Endothelial cell (in vitro differentiated cells): Measurements from ENCODE around the gene KTN1. TPM values are rescaled to one million over a fixed set of nuclear protein-coding genes. Genes with fewer than 3 reads are reported as not detected.

ENCODE experiments used
- DNase-seq: peaks from one replicate; pipeline ENCODE4 v3.0.0; 2021; ENCODE audit warnings: low spot score
- H3K27ac Mint-ChIP-seq: one replicate; pipeline ENCODE4 v1.8.0; 2021; ENCODE audit warnings: mixed read lengths, inconsistent platforms; ENCODE audit not compliant: unreplicated experiment
- H3K27me3 Mint-ChIP-seq: one replicate; pipeline ENCODE4 v1.8.0; 2021; ENCODE audit warnings: mild to moderate bottlenecking, moderate library complexity, mixed read lengths, inconsistent platforms; ENCODE audit not compliant: unreplicated experiment
- H3K36me3 Mint-ChIP-seq: one replicate; pipeline ENCODE4 v1.8.0; 2021; ENCODE audit warnings: mild to moderate bottlenecking, low read depth, mixed read lengths, inconsistent platforms; ENCODE audit not compliant: unreplicated experiment
- H3K4me1 Mint-ChIP-seq: one replicate; pipeline ENCODE4 v1.8.0; 2021; ENCODE audit warnings: mild to moderate bottlenecking, mixed read lengths, inconsistent platforms; ENCODE audit not compliant: unreplicated experiment
- H3K4me3 Mint-ChIP-seq: one replicate; pipeline ENCODE4 v1.8.0; 2021; ENCODE audit warnings: mild to moderate bottlenecking, mixed read lengths, inconsistent platforms; ENCODE audit not compliant: unreplicated experiment
- H3K9me3 Mint-ChIP-seq: one replicate; pipeline ENCODE4 v1.8.0; 2021; ENCODE audit warnings: mixed read lengths, inconsistent platforms; ENCODE audit not compliant: unreplicated experiment
- total RNA-seq: library from RNA; stranded (reverse); fragmentation: NEBNext Ultra II Directional; extraction: Animal tissue kit (Norgen Biotek cat#: 25700); gene quantifications from one replicate; pipeline ENCODE4 v1.2.1, GENCODE V29; 2021; ENCODE audit not compliant: unreplicated experiment
- TF ChIP-seq, protein P1 (sequence below): fragments of 200-600 bp; sonication (generic); IDR thresholded peaks from one replicate; pipeline ENCODE4 v1.5.0; 2021; ENCODE audit warnings: antibody characterized with exemption; ENCODE audit not compliant: unreplicated experiment

Gene KTN1
- total RNA-seq, 1 donor from 2014 or later = 220 TPM

DNA sequence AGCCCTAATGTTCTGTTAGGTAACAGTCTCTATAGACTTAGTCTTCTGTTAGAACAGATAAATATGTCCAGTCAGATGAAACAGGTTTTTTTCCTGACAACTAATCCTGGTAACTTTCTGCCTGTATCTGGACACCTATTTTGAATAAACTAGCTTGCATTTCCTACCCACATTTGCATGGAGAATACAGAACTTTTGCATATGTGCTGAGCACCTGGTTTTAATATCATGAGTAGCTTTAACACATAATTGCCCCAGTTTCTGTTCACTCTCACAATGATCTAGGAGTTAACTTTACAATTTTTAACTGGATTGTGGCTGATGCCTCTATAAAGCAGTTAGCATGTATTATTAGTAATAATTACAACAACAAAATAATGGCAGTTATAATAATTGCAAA, 111.7 kb downstream of the KTN1 start:
- no peak overlapping the region for H3K27ac Mint-ChIP-seq
- no peaks in the 10 kb centered on the region for H3K4me1 Mint-ChIP-seq
- H3K9me3 Mint-ChIP-seq = no peaks in the 10 kb centered on the region
- TF ChIP-seq, protein P1, sequence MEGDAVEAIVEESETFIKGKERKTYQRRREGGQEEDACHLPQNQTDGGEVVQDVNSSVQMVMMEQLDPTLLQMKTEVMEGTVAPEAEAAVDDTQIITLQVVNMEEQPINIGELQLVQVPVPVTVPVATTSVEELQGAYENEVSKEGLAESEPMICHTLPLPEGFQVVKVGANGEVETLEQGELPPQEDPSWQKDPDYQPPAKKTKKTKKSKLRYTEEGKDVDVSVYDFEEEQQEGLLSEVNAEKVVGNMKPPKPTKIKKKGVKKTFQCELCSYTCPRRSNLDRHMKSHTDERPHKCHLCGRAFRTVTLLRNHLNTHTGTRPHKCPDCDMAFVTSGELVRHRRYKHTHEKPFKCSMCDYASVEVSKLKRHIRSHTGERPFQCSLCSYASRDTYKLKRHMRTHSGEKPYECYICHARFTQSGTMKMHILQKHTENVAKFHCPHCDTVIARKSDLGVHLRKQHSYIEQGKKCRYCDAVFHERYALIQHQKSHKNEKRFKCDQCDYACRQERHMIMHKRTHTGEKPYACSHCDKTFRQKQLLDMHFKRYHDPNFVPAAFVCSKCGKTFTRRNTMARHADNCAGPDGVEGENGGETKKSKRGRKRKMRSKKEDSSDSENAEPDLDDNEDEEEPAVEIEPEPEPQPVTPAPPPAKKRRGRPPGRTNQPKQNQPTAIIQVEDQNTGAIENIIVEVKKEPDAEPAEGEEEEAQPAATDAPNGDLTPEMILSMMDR = no peak
- no peak for DNase-seq
- H3K36me3 Mint-ChIP-seq = no peaks in the 10 kb centered on the region
- no peak overlapping the region for H3K4me3 Mint-ChIP-seq
- H3K27me3 Mint-ChIP-seq = no peaks in the 10 kb centered on the region

DNA sequence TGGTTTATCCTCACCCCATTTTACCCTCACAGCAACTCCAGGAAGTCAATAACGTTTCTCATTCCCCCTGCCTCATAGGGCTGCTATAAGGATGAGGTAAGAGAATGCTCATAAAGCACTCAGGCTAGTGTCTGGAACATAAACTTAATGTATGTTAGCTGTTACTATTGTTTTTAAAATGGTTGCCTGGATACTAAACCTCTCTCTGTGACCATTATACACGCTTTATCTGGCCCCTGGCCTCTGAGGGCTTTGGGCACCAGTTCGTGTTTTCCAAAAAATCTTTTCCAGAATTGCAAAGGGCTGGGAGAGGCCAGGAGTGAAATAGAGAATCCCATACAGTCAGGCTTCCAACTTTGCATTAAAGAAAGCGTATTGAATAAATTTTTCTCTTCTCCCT, 113.9 kb downstream of the KTN1 start:
- TF ChIP-seq, protein P1 = no peak
- no peaks in the 10 kb centered on the region for H3K27me3 Mint-ChIP-seq
- no peak for DNase-seq
- H3K9me3 Mint-ChIP-seq = no peaks in the 10 kb centered on the region
- no peak overlapping the region for H3K4me3 Mint-ChIP-seq
- H3K36me3 Mint-ChIP-seq = no peaks in the 10 kb centered on the region
- no peak overlapping the region for H3K27ac Mint-ChIP-seq
- H3K4me1 Mint-ChIP-seq = peaks cover 2% of the 10 kb centered on the region

DNA sequence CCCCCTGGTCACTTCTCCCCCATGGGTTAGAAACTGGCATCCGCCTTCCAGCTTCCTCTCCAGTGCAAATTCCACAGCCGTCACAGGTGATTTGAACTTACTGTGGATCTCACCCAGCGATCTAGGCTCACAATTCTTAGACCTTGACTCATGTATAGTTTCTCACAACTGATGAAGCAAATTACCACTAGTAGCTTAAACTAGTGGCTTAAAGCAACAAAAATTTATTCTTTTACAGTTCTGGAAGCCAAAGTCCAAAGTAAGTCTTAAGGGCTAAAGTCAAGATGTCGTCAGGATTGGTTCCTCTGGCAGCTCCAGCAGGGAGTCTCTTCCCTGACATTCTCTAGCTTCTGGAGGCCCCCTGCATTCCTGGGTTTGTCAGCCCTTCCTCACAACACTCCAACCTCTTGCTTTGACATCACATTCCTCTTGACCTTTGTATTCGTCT, 117.4 kb downstream of the KTN1 start:
- TF ChIP-seq, protein P1 = no peak
- peaks cover 11% of the 10 kb centered on the region for H3K4me1 Mint-ChIP-seq
- no peaks in the 10 kb centered on the region for H3K9me3 Mint-ChIP-seq
- H3K4me3 Mint-ChIP-seq = no peak overlapping the region
- DNase-seq = no peak
- peaks cover 20% of the 10 kb centered on the region for H3K36me3 Mint-ChIP-seq
- H3K27me3 Mint-ChIP-seq = no peaks in the 10 kb centered on the region
- no peak overlapping the region for H3K27ac Mint-ChIP-seq

DNA sequence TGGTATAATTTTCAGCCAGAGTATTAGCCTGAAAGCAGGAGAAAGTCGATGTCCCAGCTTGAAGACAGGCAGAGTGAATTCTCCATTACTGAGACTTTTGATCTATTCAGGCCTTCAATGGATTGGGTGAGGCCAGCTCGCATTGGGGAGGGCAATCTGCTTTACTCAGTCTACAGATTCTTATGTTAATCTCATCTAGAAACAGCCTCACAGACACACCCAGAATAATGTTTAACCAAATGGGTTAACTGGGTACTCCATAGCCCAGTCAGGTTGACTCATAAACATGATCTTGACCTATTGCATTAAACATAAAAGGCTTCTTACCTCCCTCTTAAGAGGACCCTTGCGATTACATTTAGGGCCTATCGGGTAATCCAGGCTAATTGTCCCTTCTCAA, 118.0 kb downstream of the KTN1 start:
- H3K27me3 Mint-ChIP-seq = no peaks in the 10 kb centered on the region
- peaks cover 20% of the 10 kb centered on the region for H3K36me3 Mint-ChIP-seq
- no peak overlapping the region for H3K4me3 Mint-ChIP-seq
- no peak for DNase-seq
- no peaks in the 10 kb centered on the region for H3K9me3 Mint-ChIP-seq
- no peak overlapping the region for H3K27ac Mint-ChIP-seq
- TF ChIP-seq, protein P1 = no peak
- H3K4me1 Mint-ChIP-seq = peaks cover 14% of the 10 kb centered on the region

DNA sequence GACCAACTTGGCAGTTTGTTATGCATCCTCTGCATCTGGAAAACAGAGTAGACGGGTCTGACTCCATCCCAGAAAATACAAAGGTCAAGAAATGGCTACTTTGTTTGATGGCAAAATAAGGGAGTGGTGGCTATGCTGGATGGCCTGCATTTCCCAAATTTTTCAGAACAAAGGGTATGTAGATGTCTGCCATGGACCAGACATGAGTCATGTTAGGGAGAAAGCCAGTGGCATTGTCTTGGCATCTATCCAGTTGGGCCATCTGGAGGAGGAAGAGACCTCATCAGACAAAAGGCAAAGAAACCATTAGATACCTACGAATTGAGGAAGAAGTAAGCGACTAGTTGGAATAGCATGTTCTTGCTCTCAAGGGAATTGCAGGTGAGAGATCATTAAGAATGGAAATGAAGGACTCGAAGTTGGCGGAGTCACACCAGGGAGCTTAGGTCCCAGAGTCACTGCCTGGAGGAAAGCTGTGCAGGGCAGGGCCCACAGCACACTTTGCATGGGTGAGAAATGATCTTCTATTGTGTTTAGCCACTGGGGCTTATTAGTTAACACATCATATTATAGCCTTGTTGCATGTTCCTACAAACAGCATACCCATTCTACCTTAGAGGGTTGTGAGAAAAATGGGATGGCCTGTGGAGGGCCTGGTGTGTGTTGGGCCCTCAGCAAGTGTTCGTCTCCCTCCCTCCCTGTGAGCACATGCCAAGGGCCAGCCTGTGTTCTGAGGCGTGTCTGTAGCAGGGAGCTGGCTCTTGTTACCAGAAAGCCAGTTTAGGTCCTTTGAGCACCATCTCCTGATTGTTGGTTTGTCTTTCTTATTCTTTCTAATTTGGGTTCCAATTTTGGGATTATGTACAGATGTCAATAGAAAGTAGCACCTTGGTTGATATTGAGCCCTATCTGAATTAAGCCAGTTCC, 119.4 kb downstream of the KTN1 start:
- Mint-ChIP-seq H3K27me3 (no peaks in the 10 kb centered on the region), H3K4me3 (no peak overlapping the region), H3K9me3 (no peaks in the 10 kb centered on the region), H3K36me3 (peaks cover 20% of the 10 kb centered on the region), H3K4me1 (peaks cover 20% of the 10 kb centered on the region), H3K27ac (no peak overlapping the region)
- TF ChIP-seq, protein P1 = no peak
- no peak for DNase-seq
